Common myeloid progenitor, CD34-positive (primary cell): ENCODE data around the gene SERPINA5.
"Not testable (repeated sequence)": the region's sequence is repeated elsewhere in the genome, so short reads cannot be mapped to it uniquely, and the experiment has no call there.

Experiments used
- CTCF ChIA-PET: fragments of 350-600 bp; sonication (Branson Sonifier 250); formaldehyde crosslinking; loops from one replicate; lab custom pipeline; 2021; ENCODE audit warnings: antibody characterized with exemption; lab: Charles Lee
- POLR2A ChIA-PET: fragments of 350-600 bp; sonication (Branson Sonifier 250); formaldehyde crosslinking; loops from one replicate; lab custom pipeline; 2021; ENCODE audit warnings: antibody characterized with exemption; lab: Charles Lee
- DNase-seq, 3 donors: peaks; one replicate each; pipeline versions ENCODE4 v3.0.0 to v3.0.0-alpha.2; 2013
- H3K27ac ChIP-seq, 2 experiments: 1 replicate in 1 of 2; 2 replicates in 1 of 2; pipeline ENCODE4 v1.7.0; 2013; ENCODE audit warnings: inconsistent platforms in 2 of 2, low read length in 2 of 2, mild to moderate bottlenecking in 2 of 2, low read depth in 1 of 2, moderate library complexity in 1 of 2; ENCODE audit not compliant: severe bottlenecking in 2 of 2, insufficient read depth in 1 of 2, poor library complexity in 1 of 2
- H3K27me3 ChIP-seq, 5 experiments: replicated peaks in 2 of 5; 1 replicate in 3 of 5; 2 replicates in 2 of 5; pipeline versions ENCODE4 v1.6.1 to v1.7.0; 2013; ENCODE audit warnings: low read length in 4 of 5, mild to moderate bottlenecking in 2 of 5, moderate library complexity in 2 of 5, inconsistent platforms in 1 of 5; ENCODE audit not compliant: insufficient read depth in 5 of 5, control insufficient read depth in 4 of 5
- H3K36me3 ChIP-seq, 4 experiments: 1 replicate in 2 of 4; 2 replicates in 2 of 4; pipeline versions ENCODE4 v1.6.1 to v1.7.0; 2013; ENCODE audit warnings: low read length in 3 of 4, control low read depth in 1 of 4, mild to moderate bottlenecking in 1 of 4; ENCODE audit not compliant: control insufficient read depth in 4 of 4, insufficient read depth in 4 of 4
- H3K4me1 ChIP-seq, 4 experiments: 1 replicate in 3 of 4; 2 replicates in 1 of 4; pipeline versions ENCODE4 v1.6.1 to v1.7.1; 2013; ENCODE audit warnings: low read length in 3 of 4, mild to moderate bottlenecking in 3 of 4, control low read depth in 1 of 4, inconsistent platforms in 1 of 4, moderate library complexity in 1 of 4; ENCODE audit not compliant: control insufficient read depth in 4 of 4, insufficient read depth in 4 of 4; ENCODE audit errors: control extremely low read depth in 1 of 4
- H3K4me3 ChIP-seq, 7 experiments: 1 replicate in 4 of 7; 2 replicates in 3 of 7; pipeline versions ENCODE4 v1.5.1 to v1.7.0; 2013; ENCODE audit warnings: mild to moderate bottlenecking in 7 of 7, low read length in 6 of 7, moderate library complexity in 6 of 7, inconsistent platforms in 2 of 7, low read depth in 2 of 7, control low read depth in 1 of 7; ENCODE audit not compliant: insufficient read depth in 4 of 7, control insufficient read depth in 1 of 7; ENCODE audit errors: extremely low read depth in 1 of 7
- H3K9me3 ChIP-seq, 5 experiments: 1 replicate in 4 of 5; 2 replicates in 1 of 5; pipeline versions ENCODE4 v1.6.1 to v1.7.1; 2013; ENCODE audit warnings: low read length in 4 of 5, mild to moderate bottlenecking in 2 of 5, inconsistent platforms in 1 of 5, low read depth in 1 of 5, moderate library complexity in 1 of 5; ENCODE audit not compliant: control insufficient read depth in 4 of 5, insufficient read depth in 2 of 5; ENCODE audit errors: control extremely low read depth in 1 of 5
- WGBS: methylation state at CpG from one replicate; pipeline ENCODE4 v1.1.5; 2013; ENCODE audit not compliant: insufficient coverage; 5-methylcytosine and 5-hydroxymethylcytosine counted together

SERPINA5 gene

GRCh38 chr14:94599656-94600004, 18.4 kb downstream of the SERPINA5 start:
- H3K27me3 ChIP-seq: peaks cover 0 to 6% (median 0%) of the 10 kb centered on the region in 5 experiments
- no peaks in the 10 kb centered on the region for H3K4me1 ChIP-seq
- no peaks in the 10 kb centered on the region for H3K9me3 ChIP-seq
- no peak overlapping the region for H3K27ac ChIP-seq
- 11% methylated on average over 2 of the region's 3 CpGs for WGBS
- no peaks in the 10 kb centered on the region for H3K36me3 ChIP-seq
- ChIA-PET CTCF (no interaction called here), POLR2A (no interaction called here)
- no peak for DNase-seq
- no peak overlapping the region for H3K4me3 ChIP-seq

- H3K27ac ChIP-seq: no peak overlapping the region
- CTCF ChIA-PET: no interaction called here
Observed at GRCh38 chr14:94600148-94600545, 18.9 kb downstream of the SERPINA5 start.

GRCh38 chr14:94601884-94602391, 20.7 kb downstream of the SERPINA5 start:
- Histone ChIP-seq H3K36me3 (no peaks in the 10 kb centered on the region), H3K9me3 (no peaks in the 10 kb centered on the region), H3K4me1 (no peaks in the 10 kb centered on the region), H3K27ac (no peak overlapping the region), H3K27me3 (peaks cover 0 to 12% (median 0%) of the 10 kb centered on the region in 5 experiments), H3K4me3 (no peak overlapping the region)
- WGBS: 23% methylated on average over 5 of the region's 6 CpGs
- CTCF ChIA-PET: no interaction called here
- no peak for DNase-seq
- POLR2A ChIA-PET: no interaction called here

More at GRCh38 chr14:94600148-94600545, 18.9 kb downstream of the SERPINA5 start:
- H3K9me3 ChIP-seq: no peaks in the 10 kb centered on the region
- DNase-seq: no peak
- no peak overlapping the region for H3K4me3 ChIP-seq
- H3K27me3 ChIP-seq: peaks cover 0 to 10% (median 0%) of the 10 kb centered on the region in 5 experiments
- POLR2A ChIA-PET: no interaction called here
- no peaks in the 10 kb centered on the region for H3K36me3 ChIP-seq
- 78% methylated on average over 11 of the region's 11 CpGs for WGBS
- H3K4me1 ChIP-seq: no peaks in the 10 kb centered on the region

- Histone ChIP-seq H3K4me3 (no peak overlapping the region), H3K36me3 (no peaks in the 10 kb centered on the region), H3K27me3 (peaks cover 0 to 11% (median 0%) of the 10 kb centered on the region in 5 experiments), H3K9me3 (no peaks in the 10 kb centered on the region), H3K4me1 (no peaks in the 10 kb centered on the region), H3K27ac (no peak overlapping the region)
- 77% methylated on average over 5 of the region's 5 CpGs for WGBS
- CTCF ChIA-PET: no interaction called here
- DNase-seq: no peak
- POLR2A ChIA-PET: no interaction called here
Observed at GRCh38 chr14:94602722-94603121, 21.5 kb downstream of the SERPINA5 start.

- ChIA-PET POLR2A (no interaction called here), CTCF (no interaction called here)
- no peaks in the 10 kb centered on the region for H3K36me3 ChIP-seq
- DNase-seq: no peak
- H3K9me3 ChIP-seq: no peaks in the 10 kb centered on the region
- H3K4me1 ChIP-seq: no peaks in the 10 kb centered on the region
- H3K27me3 ChIP-seq: peaks cover 0 to 7% (median 0%) of the 10 kb centered on the region in 5 experiments
- no peak overlapping the region for H3K4me3 ChIP-seq
- WGBS: 91% methylated on average over 1 of the region's 3 CpGs
- H3K27ac ChIP-seq: no peak overlapping the region
Observed at GRCh38 chr14:94605361-94605760, 24.1 kb downstream of the SERPINA5 start.

- DNase-seq, H3K36me3 ChIP-seq, POLR2A ChIA-PET, CTCF ChIA-PET, H3K9me3 ChIP-seq, H3K4me3 ChIP-seq, H3K27ac ChIP-seq, H3K4me1 ChIP-seq: not testable (repeated sequence)
- no CpG with 5 or more reads among the region's 1 CpG for WGBS
- H3K27me3 ChIP-seq: peaks cover 0 to 11% (median 0%) of the 10 kb centered on the region in 5 experiments
Observed at GRCh38 chr14:94608966-94609365, 27.7 kb downstream of the SERPINA5 start.

- WGBS: 87% methylated on average over 3 of the region's 5 CpGs
- H3K4me3 ChIP-seq: no peak overlapping the region
- no peaks in the 10 kb centered on the region for H3K36me3 ChIP-seq
- DNase-seq: no peak
- no peak overlapping the region for H3K27ac ChIP-seq
- H3K27me3 ChIP-seq: peaks cover 0 to 8% (median 0%) of the 10 kb centered on the region in 5 experiments
- H3K9me3 ChIP-seq: peaks cover 0 to 6% (median 0%) of the 10 kb centered on the region in 5 experiments
- ChIA-PET POLR2A (no interaction called here), CTCF (interaction anchor here (0.5 kb wide), 1 partner anchor 26 kb away, joined by 3 read pairs; no protein-coding TSS in a partner anchor)
- H3K4me1 ChIP-seq: no peaks in the 10 kb centered on the region
Observed at GRCh38 chr14:94611179-94611578, 30.0 kb downstream of the SERPINA5 start.
